Calu3 (cell line): Measurements from ENCODE around the gene KCNN4. TPM values are rescaled to one million over a fixed set of nuclear protein-coding genes. Genes with fewer than 3 reads are reported as not detected.

Source experiments
- BruUV-seq: library from RNA; stranded (reverse); fragments of 400-500 nt; replicated peaks from 2 replicates; lab custom pipeline; 2021; lab: Mats Ljungman, UMichigan
- CTCF ChIA-PET: fragments of 300-600 bp; sonication (Branson Sonifier 250); formaldehyde crosslinking; loops from one replicate; lab custom pipeline; 2022; ENCODE audit warnings: antibody characterized with exemption; lab: Charles Lee
- DNase-seq: peaks from one replicate; pipeline ENCODE4 v3.0.0; 2022
- H3K27ac Mint-ChIP-seq: one replicate; pipeline ENCODE4 v1.8.0; 2022; ENCODE audit warnings: mixed read lengths; ENCODE audit not compliant: unreplicated experiment
- H3K27me3 Mint-ChIP-seq: one replicate; pipeline ENCODE4 v1.8.0; 2022; ENCODE audit warnings: mixed read lengths; ENCODE audit not compliant: unreplicated experiment
- H3K36me3 Mint-ChIP-seq: one replicate; pipeline ENCODE4 v1.8.0; 2022; ENCODE audit warnings: mild to moderate bottlenecking, moderate library complexity, mixed read lengths; ENCODE audit not compliant: insufficient read depth, unreplicated experiment
- H3K4me1 Mint-ChIP-seq: one replicate; pipeline ENCODE4 v1.8.0; 2022; ENCODE audit warnings: mild to moderate bottlenecking, low read depth, mixed read lengths; ENCODE audit not compliant: unreplicated experiment
- H3K4me3 Mint-ChIP-seq: one replicate; pipeline ENCODE4 v1.8.0; 2022; ENCODE audit warnings: mild to moderate bottlenecking, low read depth, moderate library complexity, mixed read lengths; ENCODE audit not compliant: unreplicated experiment
- H3K9me3 Mint-ChIP-seq: one replicate; pipeline ENCODE4 v1.8.0; 2022; ENCODE audit warnings: low read depth, mixed read lengths; ENCODE audit not compliant: unreplicated experiment
- intact Hi-C: fragments of 100-400 bp; cut with micrococcal nuclease; formaldehyde crosslinking; loops from one replicate; pipeline ENCODE4 v1.10.0; 2022; ENCODE audit not compliant: unreplicated experiment
- total RNA-seq: library from RNA; stranded (reverse); gene quantifications from 2 replicates; pipeline ENCODE4 v1.2.3, GENCODE V29; 2022
- TF ChIP-seq, protein P1 (sequence below): fragments of 200-600 bp; IDR thresholded peaks from one replicate; pipeline ENCODE4 v1.8.0; 2022; ENCODE audit warnings: antibody characterized with exemption; ENCODE audit not compliant: unreplicated experiment

The KCNN4 gene
- total RNA-seq, 1 experiment from 2014 or later = 152 TPM

DNA sequence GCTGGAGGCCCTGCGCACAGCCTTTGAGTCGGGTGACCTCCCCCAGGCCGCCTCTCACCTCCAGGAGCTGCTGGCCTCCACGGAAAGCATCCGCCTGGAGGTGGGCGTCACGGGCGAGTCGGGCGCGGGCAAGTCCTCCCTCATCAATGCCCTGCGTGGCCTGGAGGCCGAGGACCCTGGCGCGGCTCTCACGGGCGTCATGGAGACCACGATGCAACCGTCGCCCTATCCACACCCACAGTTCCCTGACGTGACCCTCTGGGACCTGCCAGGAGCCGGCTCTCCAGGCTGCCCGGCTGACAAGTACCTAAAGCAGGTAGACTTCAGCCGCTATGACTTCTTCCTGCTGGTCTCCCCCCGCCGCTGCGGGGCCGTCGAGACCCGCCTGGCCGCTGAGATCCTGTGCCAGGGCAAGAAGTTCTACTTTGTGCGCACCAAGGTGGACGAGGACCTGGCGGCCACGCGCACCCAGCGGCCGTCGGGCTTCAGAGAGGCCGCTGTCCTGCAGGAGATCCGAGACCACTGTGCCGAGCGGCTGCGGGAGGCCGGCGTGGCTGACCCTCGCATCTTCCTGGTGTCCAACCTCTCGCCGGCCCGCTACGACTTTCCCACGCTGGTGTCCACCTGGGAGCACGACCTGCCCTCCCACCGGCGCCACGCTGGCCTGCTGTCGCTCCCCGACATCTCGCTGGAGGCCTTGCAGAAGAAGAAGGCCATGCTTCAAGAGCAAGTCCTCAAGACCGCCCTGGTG is 62.0 kb downstream of the KCNN4 start:
- TF ChIP-seq, protein P1, sequence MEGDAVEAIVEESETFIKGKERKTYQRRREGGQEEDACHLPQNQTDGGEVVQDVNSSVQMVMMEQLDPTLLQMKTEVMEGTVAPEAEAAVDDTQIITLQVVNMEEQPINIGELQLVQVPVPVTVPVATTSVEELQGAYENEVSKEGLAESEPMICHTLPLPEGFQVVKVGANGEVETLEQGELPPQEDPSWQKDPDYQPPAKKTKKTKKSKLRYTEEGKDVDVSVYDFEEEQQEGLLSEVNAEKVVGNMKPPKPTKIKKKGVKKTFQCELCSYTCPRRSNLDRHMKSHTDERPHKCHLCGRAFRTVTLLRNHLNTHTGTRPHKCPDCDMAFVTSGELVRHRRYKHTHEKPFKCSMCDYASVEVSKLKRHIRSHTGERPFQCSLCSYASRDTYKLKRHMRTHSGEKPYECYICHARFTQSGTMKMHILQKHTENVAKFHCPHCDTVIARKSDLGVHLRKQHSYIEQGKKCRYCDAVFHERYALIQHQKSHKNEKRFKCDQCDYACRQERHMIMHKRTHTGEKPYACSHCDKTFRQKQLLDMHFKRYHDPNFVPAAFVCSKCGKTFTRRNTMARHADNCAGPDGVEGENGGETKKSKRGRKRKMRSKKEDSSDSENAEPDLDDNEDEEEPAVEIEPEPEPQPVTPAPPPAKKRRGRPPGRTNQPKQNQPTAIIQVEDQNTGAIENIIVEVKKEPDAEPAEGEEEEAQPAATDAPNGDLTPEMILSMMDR = no peak
- Mint-ChIP-seq H3K9me3 (no peaks in the 10 kb centered on the region), H3K36me3 (peaks cover 3% of the 10 kb centered on the region), H3K4me1 (no peaks in the 10 kb centered on the region), H3K27ac (no peak overlapping the region), H3K27me3 (no peaks in the 10 kb centered on the region), H3K4me3 (no peak overlapping the region)
- BruUV-seq = no TSS peak
- CTCF ChIA-PET = no interaction called here
- DNase-seq = no peak
- intact Hi-C loops = no loop called here

Other genes starting within 250 kb of the KCNN4 start
- 2.2 and 2.8 TPM in 2 replicates for gene ZNF575, start 247.8 kb downstream of the KCNN4 start, total RNA-seq
- 55.8 and 56.8 TPM in 2 replicates for gene XRCC1, start 205.4 kb downstream of the KCNN4 start, total RNA-seq
- 0.17 and 0.76 TPM in 2 replicates for gene PINLYP, start 205.2 kb downstream of the KCNN4 start, total RNA-seq
- gene IRGQ, start 184.8 kb downstream of the KCNN4 start, total RNA-seq = 34.2 and 36.1 TPM in 2 replicates
- 19.4 and 20.7 TPM in 2 replicates for gene ZNF576, start 184.4 kb downstream of the KCNN4 start, total RNA-seq
- gene SRRM5, start 168.9 kb downstream of the KCNN4 start, total RNA-seq = 1.9 and 2.0 TPM in 2 replicates
- gene ZNF428, start 161.3 kb downstream of the KCNN4 start, total RNA-seq = 32.8 and 33.2 TPM in 2 replicates
- gene CADM4, start 141.1 kb downstream of the KCNN4 start, total RNA-seq = 14.5 and 17.5 TPM in 2 replicates
- 78.2 and 147 TPM in 2 replicates for gene PLAUR, start 110.8 kb downstream of the KCNN4 start, total RNA-seq
- not detected in 2 replicates for gene IRGC, start 64.9 kb downstream of the KCNN4 start, total RNA-seq
- gene SMG9, start 26.0 kb downstream of the KCNN4 start, total RNA-seq = 69.1 and 85.5 TPM in 2 replicates
- gene LYPD5, start 21.5 kb upstream of the KCNN4 start, total RNA-seq = 5.0 and 6.4 TPM in 2 replicates
- gene ZNF283, start 46.3 kb upstream of the KCNN4 start, total RNA-seq = 12.9 and 13.9 TPM in 2 replicates
- 4.4 and 4.6 TPM in 2 replicates for gene ZNF404, start 103.0 kb upstream of the KCNN4 start, total RNA-seq
- 14.9 and 20.3 TPM in 2 replicates for gene ZNF45, start 154.3 kb upstream of the KCNN4 start, total RNA-seq
- gene ZNF221, start 170.3 kb upstream of the KCNN4 start, total RNA-seq = 6.3 and 8.3 TPM in 2 replicates
- 6.8 and 6.9 TPM in 2 replicates for gene ZNF155, start 203.2 kb upstream of the KCNN4 start, total RNA-seq
- gene ZNF230, start 222.0 kb upstream of the KCNN4 start, total RNA-seq = 6.0 and 7.8 TPM in 2 replicates
- gene ZNF222, start 244.4 kb upstream of the KCNN4 start, total RNA-seq = 5.3 and 6.5 TPM in 2 replicates